ENCODE results near the gene SLC19A1. TPM values are rescaled to one million over a fixed set of nuclear protein-coding genes. Genes with fewer than 3 reads are reported as not detected.

SLC19A1 gene
- polyA plus RNA-seq, 3 donors = 66.1 to 70.0 (median 67.6) TPM

DNA sequence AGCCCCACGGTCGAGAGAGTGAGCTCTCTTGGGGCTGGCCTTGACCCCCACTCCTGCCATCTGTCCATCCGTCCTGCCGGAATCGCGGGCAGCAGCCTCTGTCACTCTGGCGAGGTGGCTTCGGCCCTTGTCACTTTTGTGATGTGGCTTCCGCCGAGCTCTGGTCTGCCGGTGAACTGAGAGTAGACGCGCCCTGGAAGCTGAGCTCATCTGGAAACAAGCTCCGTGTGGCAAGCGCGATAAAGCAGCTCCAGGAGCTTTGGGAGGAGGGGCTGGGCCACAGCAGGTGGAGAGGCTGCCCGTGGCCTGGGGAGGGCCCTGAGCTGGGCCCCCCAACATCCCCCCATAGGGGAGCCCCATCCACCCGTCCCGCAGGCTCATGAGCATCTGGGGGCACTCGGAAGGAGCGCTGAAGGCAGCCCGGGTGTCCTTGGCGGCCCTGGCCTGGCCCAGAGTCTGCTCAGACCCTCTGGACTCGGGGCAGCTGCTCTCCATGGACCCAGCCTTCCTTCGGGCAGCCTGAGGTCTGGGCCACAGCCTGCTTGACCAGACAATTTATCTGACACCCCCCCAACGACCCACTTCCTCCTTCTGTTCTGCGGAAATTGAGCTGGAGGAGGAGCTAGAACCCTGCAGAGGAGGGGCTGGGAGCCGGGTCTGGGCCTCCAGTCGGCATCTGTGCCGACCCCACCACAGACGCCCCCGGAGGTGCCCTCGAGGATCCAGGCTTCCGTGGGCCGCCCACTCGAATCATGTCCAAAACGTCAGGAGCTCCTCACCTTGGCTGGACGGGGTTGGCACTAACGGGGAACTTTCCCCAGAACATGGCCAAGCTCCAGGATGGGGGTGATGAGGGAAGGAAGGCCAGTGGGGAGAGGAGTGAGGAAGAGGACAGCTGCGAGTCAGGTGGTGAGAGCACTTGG is 59.1 kb downstream of the SLC19A1 start:
- no peak for DNase-seq (ENCODE audit: low read depth in 3 of 3, low spot score in 2 of 3)

DNA sequence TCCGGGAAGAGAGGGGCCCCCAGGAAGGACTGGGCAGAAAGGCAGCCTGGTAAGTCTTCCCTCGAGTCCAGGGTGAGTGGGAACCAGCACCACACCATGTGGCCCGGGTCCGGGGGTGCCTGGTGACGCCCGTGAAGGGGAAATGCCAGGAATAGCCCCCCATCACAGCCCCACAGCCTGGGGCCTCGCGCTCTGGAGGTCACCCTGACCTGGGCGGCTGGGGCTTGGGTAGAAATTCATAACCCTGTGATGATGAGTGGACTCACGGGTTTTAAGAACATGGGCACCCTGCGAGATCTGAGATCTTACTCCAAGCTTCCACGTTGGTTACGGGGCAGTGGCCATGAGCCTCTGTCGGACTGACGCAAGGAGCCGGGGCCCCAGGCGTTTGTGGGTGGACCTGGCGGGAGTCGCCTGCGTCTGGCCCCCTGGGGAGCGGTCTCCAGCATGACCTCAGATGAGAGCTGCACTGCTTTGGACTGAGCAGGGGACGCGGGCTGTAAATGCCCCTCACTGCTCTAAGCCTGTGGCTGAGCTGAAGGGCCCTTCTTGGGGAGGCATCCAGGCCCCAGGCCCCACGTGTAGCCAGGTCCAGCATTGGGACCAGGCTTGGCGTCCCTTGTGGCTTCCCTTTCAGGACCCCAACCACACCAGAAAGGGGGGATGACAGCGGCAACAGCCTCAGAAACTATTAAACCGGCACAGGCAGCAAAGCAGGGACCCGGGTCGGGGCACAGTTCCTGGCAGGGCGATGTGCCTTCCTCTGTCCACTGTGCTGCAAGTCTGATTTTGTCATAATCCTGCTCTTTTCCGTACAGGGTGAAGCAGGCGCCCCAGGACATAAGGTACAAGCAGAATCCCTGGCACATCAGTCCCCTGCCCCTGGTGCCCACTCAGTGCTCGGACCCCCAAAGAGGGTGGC is 60.0 kb downstream of the SLC19A1 start:
- no peak for DNase-seq (ENCODE audit: low read depth in 3 of 3, low spot score in 2 of 3)

DNA sequence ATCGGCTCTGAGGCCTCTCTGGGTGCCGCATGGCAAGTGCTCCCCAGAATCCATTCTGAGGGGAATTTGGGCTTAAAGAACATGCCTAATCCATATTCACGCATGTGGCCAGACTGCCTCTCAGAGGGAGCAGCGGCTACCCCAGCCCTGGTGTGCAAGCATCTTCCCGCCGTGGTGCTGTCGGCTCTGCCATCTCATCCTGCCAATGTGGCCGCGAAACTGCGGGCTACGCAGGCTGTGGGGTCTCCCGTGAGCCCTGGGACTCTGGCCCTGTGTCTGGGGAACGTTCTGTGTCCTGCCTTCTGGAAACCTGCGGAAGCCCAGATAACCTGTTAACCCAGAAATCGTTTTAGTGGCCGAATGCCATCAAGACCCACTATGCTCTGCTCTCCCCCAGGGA is 60.7 kb downstream of the SLC19A1 start:
- DNase-seq (ENCODE audit: low read depth in 3 of 3, low spot score in 2 of 3) = no peak

DNA sequence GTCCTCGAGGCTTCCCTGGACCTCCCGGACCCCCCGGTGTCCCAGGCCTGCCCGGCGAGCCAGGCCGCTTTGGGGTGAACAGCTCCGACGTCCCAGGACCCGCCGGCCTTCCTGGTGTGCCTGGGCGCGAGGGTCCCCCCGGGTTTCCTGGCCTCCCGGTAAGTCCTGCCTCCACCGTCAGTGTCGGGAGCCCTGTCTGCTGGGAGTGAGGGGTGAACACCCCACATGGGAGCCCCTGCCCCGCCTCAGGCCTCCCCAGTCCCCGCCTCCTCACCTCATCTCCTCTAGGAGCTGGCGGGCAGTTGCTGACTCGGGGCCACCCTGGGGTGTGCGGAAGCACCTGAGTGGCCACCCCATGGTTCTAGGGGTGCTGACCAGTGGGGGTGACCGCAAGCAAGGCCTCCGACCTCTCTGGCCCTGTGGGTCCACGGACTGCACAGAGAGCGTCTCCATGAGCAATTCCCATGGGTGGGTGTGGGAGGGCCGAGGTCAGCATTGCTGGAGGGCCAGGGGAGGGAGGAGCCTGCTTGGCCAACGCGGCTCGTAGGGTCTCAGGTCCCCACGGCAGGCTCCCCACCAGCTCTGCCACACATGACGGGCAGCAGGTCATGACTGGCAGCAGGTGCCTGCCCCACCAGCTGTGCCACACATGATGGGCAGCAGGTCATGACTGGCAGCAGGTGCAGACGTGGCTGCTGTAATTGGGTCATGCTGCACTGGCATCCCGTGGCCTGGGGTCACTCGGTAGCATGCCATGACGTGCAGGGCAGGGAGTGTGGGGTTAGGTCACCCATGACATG is 61.3 kb downstream of the SLC19A1 start:
- no peak for DNase-seq (ENCODE audit: low read depth in 3 of 3, low spot score in 2 of 3)

DNA sequence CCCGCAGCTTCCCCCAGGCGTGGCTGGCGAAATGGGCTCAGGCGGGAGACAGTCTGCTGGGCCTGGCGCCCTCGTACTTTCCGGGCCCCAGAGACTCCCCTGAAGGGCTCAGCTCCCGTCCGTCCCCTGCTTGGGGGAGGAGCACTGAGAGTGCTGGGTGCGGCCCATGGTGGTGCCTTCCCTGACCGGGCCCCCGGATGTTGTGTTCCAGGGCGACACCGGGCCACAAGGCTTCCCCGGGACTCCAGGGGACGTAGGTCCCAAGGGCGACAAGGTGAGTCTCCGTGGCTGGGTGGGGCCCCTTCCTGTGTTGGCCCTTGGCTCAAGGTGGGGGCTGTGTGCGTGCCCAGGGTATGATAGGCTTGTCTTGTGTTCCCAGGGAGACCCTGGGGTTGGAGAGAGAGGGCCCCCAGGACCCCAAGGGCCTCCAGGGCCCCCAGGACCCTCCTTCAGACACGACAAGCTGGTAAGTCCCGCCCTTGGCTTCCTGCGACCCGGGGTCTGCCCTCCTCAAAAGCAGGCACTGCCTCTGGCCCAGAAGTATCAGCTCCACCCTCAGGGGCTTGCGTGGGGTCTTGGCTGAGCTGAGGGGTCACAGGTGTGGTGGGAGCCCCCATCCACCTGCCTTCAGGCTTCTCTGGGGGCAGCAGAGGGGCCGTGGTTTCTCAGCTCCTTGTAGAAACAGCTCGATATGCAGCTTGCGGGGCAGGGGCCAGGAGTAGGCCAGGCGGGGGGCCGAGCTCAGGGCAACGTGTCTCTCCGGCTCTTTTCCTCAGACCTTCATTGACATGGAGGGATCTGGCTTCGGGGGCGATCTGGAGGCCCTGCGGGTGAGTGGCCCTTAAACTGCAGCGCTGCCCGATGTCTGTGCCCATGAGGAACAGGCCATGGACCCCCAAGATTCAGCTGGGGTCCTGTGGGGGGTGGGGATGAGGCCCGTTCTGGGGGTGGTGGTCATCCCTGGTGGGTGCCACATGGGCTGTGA is 62.3 kb downstream of the SLC19A1 start:
- DNase-seq (ENCODE audit: low read depth in 3 of 3, low spot score in 2 of 3) = no peak

DNA sequence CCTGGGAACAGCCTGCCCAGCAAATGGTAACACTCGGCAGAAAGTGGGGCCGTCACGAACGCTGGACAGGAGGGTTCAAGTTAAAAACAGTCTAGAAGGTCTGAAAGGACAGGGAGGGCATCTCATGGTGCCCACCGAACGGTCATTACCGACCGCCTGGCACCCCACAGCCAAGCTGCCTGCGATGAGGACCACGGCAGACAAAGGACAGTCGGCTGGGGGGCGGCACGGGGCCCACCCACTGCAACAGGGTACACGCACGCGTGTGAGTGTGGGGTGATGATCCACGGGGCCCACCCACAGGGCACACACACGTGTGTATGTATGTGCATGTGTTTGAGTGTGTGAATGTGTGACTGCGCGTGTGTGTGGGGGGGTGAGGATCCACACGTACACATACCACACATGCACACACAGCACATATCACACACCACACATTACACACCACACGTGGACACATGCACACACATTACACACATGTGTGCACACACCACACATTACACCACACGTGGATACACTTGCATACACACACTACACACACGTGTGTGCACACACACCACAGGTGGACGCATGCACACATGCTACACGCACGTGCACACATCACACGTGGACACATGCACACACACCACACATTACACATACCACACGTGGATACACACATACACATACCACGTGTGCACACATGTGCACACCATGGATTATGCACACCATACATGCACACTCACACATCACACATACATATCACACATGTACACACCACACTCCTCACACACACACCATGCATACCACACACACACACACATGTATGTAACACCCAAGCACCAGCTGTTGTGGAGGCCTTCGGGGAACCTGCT is 63.2 kb downstream of the SLC19A1 start:
- DNase-seq (ENCODE audit: low read depth in 3 of 3, low spot score in 2 of 3) = no peak

DNA sequence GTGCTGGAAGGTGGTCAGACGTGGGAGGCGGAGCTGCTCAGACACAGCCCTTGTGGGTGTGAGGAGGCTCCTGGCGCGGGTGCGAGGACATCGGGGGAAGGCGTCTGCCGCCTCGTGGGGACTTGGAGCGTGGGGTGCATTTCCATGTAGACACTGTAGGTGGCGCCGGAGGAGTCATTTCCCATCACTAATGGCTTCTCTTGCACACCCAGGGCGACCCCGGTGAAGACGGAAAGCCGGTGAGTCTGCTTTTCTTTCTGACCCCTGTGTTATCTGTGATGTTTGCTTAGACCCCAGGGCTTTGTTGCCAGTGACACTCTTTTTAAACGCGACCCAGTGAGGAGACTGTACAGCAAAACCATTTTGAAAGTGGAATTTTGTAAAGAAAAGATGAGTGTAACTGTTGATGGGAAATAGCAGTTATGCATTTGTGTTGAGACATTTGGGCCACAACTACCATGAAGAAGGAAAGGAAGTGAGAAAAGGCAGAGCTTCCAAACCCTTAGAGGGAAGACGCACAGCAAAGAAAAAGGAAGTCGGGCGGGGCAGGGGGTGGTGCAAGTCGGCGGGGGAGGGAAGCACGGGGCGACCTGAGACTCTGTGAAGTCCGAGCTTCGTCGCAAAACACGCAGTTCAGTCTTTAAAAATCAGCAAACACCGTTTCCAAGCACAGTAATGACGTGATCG is 64.0 kb downstream of the SLC19A1 start:
- DNase-seq (ENCODE audit: low read depth in 3 of 3, low spot score in 2 of 3) = no peak

DNA sequence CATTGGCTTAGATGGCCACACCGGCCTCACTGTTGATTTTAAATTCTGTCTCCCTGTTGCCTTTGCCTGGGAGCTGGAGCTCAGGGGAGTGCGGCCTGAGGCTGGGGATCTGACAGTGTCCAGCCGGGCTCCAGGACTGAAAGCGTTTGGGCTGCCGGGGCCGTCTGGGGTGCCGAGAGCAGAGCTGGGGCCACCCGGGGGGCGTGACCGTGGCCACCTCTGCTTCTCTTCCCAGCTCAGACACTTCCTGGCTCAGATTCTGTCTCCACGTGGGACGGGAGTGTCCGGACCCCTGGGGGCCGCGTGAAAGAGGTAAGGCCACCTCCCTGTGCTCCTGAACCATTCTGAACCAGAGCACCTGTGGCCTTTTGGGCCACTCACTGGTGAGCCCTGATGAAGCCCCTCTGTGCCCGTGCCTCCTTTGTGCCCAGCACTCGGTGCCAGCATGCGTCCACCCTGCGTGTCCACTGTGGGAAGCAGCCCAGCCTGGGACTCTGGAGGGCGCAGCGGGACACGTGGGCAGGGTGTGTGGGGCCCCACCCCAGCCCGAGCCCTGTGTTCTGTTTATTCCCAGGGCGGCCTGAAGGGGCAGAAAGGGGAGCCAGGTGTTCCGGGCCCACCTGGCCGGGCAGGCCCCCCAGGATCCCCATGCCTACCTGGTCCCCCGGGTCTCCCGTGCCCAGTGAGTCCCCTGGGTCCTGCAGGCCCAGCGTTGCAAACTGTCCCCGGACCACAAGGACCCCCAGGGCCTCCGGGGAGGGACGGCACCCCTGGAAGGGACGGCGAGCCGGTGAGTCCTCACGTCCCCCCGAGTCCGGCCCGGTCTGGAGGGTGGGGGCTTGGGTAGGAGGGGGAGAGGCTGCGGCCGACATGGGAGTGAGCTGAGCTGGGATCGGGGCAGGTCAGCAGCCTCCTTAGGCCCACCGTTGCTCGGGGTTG is 64.8 kb downstream of the SLC19A1 start:
- no peak for DNase-seq (ENCODE audit: low read depth in 3 of 3, low spot score in 2 of 3)

DNA sequence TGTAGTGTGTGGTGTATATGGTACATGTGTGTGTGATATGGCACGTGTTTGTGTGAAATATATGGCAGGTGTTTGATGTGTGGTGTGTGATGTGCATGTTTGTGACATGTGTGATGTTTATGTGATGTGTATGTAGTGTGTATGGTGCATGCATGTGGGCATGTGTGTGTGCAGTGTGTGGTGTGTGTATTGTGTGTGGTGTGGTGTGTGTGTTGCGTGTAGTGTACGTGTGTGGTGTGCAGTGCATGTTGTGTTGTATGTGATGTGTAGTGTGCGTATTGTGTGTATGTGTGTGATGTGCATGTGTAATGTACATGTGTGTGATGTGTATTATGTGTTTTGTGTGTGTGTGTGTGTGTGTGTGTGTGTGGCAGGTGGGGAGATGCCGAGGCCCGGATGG is 65.7 kb downstream of the SLC19A1 start:
- DNase-seq (ENCODE audit: low read depth in 3 of 3, low spot score in 2 of 3) = no peak

DNA sequence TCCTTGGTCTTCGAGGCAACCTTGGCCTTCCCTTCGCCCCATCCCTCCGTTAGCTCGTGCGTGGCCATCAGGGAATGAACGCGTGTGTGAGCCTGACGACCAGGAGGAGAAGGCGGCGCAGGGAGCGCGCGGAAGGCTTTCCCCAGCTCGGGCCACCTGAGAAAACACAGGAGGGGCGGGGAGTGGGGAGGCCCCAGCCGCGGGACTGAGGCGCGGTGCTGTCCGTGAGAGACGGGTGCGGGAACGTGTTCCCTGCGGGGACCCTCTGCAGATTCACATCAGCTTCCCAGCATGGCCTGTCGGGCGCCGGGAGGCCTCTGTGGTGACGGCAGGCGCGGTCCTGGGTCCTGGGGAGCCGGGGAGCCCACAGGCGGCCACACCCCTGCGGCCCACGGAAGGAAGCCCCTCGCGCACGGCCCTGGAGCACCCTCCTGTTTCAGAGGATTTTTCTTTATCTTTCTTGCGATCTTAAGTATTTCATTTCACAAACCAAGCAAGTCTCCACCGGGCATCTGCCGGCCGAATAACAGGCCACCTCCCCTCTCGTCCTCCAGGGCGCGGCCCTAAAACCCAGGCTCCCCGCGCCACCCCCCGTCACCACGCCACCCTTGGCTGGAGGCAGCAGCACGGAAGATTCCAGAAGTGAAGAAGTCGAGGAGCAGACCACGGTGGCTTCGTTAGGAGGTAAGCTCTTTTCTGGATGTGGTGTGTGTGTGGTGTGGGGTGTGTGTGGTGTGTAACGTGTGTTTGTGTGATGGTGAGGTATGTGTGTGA is 66.3 kb downstream of the SLC19A1 start:
- DNase-seq (ENCODE audit: low read depth in 3 of 3, low spot score in 2 of 3) = no peak

DNA sequence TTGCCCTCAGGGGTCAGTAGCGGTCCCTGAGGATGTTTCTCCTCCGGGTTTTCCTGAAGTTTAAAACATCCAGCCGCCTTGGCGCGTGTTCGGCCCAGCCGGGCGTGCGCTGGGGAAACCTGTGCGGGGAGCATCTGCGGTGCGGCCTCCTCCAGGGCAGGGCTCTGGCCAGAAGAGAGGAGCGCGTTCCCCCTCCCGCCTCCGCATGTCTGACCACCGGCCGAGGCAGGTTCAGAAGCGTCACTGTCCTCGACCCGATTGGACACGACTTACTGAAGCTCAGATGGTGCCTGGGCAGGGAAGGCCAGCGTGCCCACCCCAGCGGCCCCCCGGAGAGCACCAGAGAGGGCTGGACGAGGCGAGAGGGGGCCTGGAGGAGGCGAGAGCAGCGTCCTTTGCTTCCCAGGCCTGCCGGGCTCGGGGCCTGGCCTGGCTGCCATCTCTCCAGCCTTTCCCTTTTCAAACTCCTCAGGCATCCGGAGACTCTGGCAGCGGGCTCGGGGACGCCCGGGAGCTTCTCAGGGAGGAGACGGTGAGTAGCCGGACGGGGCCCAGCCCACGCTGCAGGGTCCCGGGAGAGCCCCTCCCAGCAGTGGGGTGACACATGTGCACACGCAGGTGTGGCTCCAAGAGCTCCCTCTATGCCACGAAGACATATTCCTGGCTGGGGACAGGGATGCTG is 67.1 kb downstream of the SLC19A1 start:
- no peak for DNase-seq (ENCODE audit: low read depth in 3 of 3, low spot score in 2 of 3)

DNA sequence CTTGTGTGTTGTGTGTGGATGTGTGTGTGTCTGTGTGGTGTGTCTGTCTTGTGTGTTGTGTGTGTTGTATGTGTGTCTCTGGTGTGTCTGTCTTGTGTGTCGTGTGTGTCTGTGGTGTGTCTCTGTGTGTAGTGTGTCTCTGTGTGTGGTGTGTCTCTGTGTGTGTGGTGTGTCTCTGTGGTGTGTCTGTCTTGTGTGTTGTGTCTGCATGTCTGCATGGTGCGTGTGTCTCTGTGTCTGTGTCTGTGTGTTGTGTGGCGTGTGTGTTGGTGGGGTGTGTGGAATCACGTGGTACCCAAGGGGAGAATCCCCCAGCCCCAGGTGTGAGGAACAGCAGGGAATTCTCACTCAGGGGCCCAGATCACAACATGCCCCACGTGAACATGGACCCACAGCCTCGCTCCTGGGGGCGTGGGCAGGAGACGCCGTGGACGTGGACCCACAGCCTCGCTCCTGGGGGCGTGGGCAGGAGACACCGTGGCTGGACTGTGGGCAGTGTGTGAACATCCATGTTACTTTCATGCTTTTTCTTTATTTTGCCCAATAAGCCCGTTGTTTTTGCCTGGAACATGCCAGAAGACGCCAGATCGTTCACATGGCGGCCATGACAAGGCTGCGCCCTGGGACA is 67.8 kb downstream of the SLC19A1 start:
- no peak for DNase-seq (ENCODE audit: low read depth in 3 of 3, low spot score in 2 of 3)

DNA sequence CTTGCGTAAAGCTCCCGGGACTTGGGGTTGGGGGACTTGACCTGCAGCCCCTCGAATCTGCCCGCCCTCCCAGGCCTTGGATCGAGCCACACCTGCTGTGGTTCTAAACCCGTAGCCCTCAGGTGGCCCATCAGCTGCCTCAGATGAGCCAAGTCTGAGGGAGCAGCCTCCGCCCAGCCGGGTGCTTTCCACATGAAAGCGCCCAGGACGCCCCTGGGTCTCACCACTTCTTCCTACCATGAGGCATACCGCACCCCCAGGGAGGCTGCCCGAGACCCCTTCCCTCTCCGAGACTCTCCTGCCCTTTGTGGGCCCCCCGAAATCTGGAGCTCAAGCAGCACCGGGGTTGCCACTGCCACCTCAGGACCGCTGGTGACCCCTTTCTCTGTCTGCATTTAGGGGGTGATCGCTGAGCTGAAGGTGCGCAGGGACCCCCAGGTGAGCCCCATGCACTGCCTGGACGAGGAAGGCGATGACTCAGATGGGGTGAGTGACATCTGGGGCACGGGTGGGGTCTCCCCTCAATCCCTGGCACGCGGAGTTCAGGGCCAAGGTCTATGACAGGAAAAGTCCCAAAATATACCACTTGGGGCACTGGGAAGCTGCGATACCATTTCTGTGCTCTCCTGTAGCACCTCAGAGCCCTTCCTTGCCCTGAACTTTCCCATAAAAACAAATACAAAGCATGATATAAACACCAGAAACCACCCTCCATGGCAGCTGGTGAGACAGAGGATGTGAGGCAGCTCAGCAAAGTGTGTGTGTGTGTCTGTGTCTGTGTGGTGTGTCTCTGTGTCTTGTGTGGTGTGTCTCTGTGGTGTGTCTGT is 68.5 kb downstream of the SLC19A1 start:
- no peak for DNase-seq (ENCODE audit: low read depth in 3 of 3, low spot score in 2 of 3)
